Prostate gland (tissue), 2 donors: ENCODE data around the gene PDCD4.

Experiments
- CTCF ChIP-seq, 4 experiments: fragments of 200-600 bp in 2 of 4; fragments of 450-650 bp in 2 of 4; sonication (generic) in 2 of 4; IDR thresholded peaks; 1 replicate in 3 of 4; 2 replicates in 1 of 4; pipeline ENCODE4 v1.5.1; 2016 to 2019; ENCODE audit warnings: antibody characterized with exemption in 4 of 4, mild to moderate bottlenecking in 2 of 4, moderate library complexity in 2 of 4
- POLR2A ChIP-seq: fragments of 450-650 bp; IDR thresholded peaks from one replicate; pipeline ENCODE4 v1.6.1; 2016; ENCODE audit warnings: antibody characterized with exemption, mild to moderate bottlenecking
- POLR2AphosphoS5 ChIP-seq: sonication (generic); formaldehyde crosslinking; IDR thresholded peaks from one replicate; pipeline ENCODE4 v1.6.1; 2017; ENCODE audit warnings: antibody characterized with exemption

- TF ChIP-seq CTCF (IDR thresholded peaks at IDR 0.05) (no peak), POLR2A (no peak), POLR2AphosphoS5 (no peak)
Observed at GRCh38 chr10:110851020-110851612, 20.6 kb upstream of the PDCD4 start.
